Stimulated activated CD4-positive, alpha-beta T cell treated with anti-CD3 and anti-CD28 coated beads, Interleukin-1b, Interleukin-23, amount 100 ng/mL, for 4 hours (primary cell): ENCODE results near the gene RNF13.

Experiments
- DNase-seq, 2 donors: peaks; one replicate each; pipeline ENCODE4 v3.0.0-alpha.2; 2020; ENCODE audit warnings: low read depth in 2 of 2

The RNF13 gene

DNA sequence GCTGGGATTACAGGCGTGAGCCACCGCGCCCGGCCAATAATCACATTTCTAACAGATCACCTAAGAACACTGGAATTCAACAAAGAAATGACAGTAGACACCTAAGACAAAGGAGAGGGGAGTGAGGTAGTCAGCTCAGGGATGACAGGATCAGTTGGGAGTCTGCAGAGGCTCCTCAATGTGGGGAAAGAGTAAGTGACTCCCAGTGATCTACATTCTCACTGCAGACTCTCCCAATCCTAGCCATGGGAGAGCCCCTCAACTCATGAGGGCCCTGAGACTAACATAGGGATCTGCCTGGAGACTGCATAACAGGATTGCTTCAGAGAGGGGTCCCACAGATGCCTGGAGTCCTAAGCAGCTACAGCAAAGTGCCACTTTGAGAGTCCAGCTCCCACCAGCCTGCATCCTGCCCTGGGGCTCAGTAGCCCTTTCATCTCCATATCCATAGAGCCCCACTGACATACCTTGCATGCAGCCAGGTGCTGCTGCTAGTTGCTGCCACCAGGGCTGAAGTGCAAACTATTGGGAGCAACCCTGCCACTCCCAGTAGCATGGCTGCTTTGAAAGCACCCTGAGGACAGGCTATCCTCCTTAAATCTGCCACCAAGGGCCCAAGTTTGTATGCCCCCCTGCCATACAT, 179.5 kb downstream of the RNF13 start:
- no peak for DNase-seq

GRCh38 chr3:149998946-149999345, 185.9 kb downstream of the RNF13 start:
- DNase-seq, result no peak

DNA sequence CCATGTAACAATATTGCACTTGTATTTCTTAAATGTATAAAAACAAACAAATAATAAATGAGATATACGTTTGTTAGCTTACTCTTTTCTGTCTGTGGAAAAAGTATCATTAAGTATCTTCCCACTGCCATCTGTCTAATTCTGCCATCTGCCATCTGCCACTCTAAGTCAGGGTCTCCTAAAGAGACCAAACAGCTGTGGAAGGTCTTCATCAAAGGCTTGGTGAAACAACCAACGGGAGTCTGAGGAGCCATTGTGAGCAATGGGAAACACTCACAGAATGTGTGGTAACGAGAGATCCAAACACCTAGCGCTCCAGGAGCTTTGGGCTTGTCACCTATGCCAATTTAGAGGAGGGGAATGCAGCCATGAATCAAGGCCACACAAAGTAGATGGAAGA, 186.4 kb downstream of the RNF13 start:
- no peak for DNase-seq

DNA sequence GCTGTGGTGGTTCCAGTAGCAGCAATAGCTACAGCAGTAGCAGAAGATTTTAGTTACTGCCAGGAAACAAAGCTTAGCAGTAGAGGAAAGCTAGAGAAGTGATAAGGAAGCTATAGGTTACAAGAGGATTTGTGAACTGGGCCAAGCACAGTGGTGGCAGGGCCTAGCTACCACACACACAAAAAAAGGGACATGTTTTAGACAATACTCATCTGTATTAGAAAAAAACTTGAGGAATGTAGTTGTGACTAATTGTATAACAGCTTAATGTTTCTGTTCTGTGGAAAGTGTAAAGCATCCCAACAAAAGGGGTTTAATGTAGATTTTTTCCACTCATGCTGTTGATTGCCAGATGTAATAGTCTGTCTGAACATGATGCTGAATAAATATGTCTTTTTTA, 187.6 kb downstream of the RNF13 start:
- DNase-seq, result no peak

DNA sequence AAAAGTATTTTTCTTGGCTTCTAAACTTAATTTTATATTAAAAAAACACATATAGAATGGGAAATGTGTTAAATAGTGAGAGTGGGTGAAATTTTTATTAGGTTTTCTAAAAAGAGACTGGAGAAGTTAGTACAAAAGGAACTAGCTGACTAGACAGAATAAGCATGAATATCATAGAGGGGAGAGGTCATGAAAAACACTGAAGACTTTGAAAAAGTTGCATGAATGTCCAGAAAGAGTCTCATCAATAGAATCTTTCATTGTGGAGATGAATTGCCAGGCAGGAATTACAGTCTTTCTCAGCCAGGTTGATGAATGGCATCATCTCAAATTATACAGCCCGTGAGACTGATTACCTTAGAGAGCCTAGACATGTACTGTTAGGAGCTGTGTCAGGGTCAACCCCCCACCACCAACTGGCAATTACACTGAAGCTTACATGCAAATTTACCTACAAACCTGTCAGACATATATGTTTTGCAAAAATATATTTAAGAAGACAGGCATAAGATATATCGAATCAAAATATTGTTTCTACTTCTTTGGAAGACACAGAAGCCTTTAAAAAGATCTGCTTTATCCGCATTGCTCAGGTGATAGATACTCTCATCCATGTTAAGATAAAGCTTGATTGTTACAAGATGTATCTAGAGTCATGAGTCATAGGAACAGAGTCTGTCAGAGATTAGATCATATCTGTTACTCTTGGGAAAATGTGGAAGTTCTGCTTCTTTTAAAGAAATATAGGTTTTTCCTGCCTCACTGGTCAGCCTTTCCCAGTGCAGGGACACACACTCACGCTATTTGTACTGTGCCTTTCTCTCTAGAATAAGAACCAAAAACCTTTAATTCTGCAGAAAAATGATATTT, 192.5 kb downstream of the RNF13 start:
- no peak for DNase-seq

DNA sequence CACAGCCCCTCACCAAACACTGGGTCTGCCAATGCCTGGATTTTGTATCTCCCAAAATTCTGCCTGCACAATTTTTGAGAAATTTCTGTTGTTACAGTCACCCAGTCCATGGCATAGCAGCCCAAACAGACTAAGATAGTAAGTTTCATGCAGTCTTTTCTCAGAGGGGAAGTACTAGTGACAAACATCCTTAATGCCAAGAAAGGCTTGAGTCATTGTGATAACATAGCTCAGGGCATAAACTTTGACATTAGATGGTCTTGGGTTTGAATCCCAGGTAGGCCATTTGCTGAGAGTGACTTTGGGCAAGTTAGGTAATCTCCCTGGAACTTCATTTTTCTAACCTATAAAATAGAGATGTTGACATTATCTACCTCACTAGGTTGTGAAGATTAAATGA, 193.8 kb downstream of the RNF13 start:
- no peak for DNase-seq
